ENCODE results near the gene SUSD4.
"Not testable (repeated sequence)": the region's sequence is repeated elsewhere in the genome, so short reads cannot be mapped to it uniquely, and the experiment has no call there.

Gene SUSD4

DNA sequence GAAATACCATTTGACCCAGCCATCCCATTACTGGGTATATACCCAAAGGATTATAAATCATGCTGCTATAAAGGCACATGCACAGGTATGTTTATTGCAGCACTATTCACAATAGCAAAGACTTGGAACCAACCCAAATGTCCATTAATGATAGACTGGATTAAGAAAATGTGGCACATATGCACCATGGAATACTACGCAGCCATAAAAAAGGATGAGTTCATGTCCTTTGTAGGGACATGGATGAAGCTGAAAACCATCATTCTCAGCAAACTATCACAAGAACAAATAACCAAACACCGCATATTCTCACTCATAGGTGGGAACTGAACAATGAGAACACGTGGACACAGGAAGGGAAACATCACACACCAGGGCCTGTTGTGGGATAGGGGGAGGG lies 80.3 kb downstream of the SUSD4 start:
- DNase-seq, result not testable (repeated sequence)

DNA sequence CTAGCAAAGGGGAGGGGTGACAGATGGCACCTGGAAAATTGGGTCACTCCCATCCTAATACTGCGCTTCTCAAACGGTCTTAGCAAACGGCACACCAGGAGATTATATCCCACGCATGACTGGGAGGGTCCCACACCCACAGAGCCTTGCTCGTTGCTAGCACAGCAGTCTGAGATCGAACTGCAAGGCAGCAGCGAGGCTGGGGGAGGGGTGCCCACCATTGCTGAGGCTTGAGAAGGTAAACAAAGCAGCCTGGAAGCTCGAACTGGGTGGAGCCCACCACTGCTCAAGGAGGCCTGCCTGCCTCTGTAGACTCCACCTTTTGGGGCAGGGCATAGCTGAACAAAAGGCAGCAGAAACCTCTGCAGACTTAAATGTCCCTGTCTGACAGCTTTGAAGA lies 85.7 kb downstream of the SUSD4 start:
- not testable (repeated sequence) for DNase-seq

DNA sequence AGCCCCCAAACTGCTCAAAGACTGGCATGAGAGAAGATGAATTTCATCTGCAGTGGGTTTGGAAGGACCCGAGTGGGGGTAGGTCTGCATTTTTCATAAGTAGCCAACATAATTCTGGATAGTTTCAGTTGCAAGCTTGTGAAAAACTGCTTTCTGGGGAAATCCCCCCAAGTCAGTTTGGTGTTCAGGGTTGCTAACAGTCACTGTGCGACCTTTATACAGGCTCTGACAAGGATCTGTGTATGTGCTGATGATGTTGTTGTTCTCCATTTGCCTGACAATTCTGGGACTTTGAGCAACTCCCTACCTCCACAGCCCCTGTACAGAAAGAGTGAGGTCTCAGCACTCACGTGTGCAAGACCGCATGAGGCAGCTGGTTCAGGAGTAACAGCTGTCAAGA lies 87.9 kb downstream of the SUSD4 start:
- DNase-seq, result no peak

DNA sequence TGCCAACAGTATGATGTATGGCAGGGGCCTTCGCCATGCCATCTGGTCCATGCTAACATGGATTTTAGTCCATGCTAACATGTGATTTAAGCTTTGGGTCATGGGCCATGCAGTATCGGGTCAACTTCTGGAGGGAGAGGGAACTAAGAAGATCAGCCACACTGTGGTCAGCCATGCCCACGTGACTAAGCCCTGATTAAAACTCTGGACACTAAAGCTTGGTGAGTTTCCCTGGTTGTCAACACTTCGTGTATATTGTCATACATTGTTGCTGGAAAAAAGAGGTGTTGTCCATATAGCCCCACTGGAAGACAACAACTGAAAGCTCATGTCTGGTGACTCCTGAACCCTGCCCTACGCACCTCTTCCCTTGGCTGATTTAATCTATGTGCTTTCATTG lies 90.5 kb downstream of the SUSD4 start:
- no peak for DNase-seq

DNA sequence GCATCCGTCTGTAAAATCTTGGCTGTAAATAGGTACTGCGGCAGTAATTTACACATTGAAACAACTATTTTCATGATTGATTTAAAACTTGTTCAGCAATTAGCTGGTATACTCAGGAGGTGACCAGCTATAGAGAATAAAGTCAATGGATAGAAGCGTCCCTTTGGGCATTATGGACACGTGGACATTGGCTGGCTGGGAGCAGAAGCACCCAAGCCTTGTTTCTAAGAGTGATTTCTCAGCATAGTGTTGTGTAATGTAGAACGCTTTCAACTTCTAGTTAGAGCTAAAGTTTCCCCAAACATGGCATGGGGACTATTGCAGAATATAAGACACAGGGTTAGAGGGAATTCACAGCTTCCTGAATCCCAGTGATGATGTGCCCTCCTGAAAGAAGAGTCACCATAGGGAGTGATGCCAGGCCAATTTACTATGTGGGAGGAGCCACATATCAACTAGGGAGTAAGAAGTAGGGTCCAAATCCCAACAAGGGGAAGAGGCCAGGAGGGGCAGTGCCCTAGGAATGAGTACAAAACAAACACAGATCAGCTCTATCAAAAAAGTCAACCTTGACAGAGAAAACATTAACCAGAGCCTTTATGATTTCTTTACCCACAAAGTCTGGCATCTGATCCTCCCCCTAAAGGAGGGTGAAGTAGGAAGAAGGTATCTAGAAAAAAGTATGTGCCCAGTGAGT lies 92.7 kb downstream of the SUSD4 start:
- no peak for DNase-seq

DNA sequence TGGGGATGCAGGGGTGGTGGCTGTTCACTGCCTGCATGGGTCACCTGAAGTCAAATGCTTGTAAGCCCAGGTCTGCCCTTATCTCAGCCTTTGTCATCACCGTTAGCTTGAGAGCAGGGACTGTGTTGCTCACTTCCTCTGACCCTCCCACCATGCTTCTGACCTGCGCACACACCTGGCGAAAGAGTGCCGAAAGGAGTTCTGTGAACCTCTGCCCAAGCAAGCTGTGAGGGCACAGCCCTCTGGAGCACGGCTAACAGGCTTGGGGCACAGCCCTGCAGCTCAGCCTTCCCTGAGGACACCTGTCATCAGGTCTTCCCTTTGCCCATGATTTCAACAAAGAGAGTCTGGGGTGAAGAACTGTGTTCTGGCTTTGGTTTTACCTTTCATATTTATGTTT lies 93.8 kb downstream of the SUSD4 start:
- DNase-seq, result no peak

DNA sequence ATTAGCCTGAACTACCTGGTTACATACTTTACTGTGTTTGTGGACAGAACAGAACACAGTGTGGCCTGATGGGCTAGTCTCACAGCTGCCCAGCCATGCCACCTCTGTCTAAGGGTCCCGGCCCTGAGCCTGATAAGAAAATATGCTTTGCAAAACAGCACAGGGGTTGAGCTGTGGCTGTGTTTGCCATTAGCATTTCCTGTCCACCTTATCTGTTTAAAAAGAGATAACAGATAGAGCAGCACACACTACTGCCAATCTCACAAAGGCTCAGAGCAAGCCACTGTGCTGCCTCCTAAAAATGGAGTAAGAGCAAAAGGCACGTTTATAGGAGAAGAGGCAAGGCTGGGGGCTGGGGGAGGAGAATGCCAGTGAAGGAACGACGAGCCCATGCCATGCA lies 95.0 kb downstream of the SUSD4 start:
- no peak for DNase-seq

DNA sequence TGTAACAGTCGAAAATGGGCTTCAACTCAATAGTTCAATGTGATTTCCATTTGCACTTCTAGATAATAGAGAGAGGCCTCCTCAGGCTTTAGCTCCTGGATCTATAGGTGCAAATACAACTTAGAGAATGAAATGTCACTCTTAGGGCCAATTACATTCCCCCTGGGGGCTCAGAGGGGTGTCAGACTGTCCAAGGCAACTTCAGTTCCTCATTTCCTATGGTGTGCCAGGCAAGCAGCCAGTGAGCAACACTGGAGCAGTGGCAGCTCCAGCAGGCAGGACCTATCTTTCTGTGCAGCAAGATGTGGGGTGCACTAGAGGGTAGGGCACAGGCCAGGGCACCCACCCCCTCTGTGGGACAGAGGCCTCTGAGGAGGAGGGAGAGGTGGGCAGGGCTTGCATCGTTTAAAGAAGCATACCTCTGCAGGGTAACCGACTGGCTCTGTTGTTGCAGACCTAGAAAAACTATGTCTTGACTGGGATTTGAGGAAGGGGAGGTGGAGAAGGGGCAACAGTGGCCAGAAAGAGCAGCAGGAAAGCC lies 97.3 kb downstream of the SUSD4 start:
- DNase-seq, result no peak

DNA sequence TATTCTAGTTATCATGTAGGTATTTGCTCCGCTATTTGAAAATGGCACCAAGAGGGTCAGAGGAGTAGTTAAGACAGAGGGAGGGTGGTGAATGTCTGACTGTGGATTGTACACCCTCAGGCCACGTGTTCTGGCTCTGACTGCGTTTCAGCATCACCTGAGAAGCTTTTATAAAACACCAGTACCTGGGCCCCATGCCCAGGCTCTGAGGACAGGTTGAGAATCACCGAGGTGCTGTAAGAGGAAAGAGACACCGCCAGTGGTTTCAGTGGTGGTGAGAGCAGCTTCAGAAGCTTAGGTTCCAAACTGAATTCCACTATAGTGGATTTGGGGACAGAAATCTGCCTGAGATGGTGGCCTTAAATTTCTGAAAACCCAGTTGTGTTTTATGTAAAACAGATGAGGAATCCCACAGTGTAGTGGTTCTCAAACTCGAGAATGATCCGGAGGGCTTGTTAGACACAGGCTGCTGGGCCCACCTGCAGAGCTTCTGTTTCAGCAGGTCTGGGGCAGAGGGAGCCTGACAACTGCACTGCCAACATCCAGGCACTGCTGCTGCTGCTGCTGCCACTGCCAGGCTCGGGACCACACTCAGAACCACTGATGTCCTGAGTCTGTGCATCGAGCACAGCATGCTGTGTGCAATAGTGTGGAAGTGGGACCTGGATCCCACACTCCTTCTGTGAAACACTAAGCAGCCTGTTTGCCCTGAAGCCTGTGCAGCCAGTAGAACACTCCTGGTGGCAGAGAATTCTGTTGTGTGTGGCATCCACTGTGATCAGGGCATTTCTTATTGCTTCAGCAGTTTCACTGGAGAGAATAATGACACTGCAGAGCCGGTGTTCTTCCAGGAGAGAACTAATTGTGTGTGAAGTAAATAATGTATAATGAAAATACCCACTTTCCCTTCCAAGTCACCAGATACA lies 98.7 kb downstream of the SUSD4 start:
- DNase-seq, result peak; percentile 43

DNA sequence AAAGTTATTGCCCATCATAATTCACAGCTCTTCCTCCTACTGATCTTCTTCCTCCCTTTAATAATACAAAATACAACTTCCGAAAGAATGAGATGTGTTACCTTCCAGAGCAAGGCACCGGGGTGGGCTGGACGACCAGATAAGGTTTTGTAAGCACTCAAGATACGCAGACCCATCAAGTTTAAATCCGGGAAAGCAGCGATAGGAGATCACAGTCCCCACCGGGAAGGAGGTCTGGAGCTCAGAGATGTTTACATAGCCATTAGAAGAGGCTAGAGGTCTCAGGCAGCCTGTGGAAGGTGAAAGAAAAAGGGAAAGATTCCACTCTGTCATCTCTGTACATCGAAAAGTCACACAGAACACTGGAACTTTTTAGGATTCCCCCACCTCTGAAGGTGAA lies 99.4 kb downstream of the SUSD4 start:
- no peak for DNase-seq

DNA sequence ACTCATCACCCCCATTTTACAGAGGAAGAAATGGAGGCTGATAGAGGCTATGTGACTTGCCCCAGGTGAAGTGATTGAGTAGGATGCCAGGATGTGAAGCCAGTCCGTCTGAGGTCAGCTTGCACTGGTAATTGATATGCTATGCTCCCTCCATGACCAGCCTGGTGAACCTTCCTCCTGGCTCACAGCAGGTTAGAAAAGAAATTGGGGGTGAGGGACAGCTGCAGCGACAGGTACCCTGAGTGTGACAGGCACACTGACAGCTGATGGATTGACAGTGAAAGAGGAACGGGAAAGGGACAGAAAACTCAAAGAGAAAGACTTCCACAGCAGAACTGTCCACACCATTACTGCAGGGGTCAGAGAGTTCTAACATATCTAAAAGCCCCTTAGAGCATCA lies 102.1 kb downstream of the SUSD4 start:
- DNase-seq, result no peak

DNA sequence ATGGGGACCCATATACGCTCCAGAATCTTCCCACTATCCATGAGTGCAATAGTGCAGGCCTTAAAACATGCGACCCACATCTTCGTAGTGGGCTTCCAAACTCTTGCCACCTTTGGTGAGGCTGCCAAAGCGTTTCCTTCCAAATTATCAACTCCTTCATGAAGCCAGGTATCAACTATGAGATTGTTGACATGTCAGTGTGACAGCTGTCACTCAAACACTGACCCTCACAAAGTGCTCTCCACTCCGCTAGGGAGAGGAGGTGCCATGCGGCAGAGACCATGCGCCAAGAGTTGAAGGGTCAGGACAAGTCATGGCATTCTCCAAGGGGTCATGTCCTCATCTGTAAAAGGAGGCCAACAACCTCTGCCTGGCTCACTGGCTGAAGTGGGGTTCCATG lies 103.3 kb downstream of the SUSD4 start:
- no peak for DNase-seq

DNA sequence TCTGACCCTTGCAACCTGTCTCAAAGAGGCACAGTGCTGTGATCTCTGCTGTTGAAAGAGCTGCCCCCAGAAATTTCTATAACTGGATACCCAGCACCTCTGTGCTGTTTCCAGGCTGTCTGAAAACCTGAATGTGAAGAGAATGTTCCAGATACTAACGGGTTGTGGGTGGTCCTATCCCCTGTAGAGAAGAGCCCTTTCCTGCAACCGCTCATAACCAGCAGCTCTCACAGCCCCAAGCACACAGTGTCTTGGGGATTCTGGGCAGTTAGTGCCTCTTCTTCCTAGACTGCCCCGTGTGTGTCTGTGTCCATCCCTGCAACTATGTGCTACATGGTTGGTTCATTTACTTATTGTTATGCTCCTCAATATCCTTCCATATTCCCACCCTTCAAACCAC lies 104.5 kb downstream of the SUSD4 start:
- DNase-seq, result no peak

DNA sequence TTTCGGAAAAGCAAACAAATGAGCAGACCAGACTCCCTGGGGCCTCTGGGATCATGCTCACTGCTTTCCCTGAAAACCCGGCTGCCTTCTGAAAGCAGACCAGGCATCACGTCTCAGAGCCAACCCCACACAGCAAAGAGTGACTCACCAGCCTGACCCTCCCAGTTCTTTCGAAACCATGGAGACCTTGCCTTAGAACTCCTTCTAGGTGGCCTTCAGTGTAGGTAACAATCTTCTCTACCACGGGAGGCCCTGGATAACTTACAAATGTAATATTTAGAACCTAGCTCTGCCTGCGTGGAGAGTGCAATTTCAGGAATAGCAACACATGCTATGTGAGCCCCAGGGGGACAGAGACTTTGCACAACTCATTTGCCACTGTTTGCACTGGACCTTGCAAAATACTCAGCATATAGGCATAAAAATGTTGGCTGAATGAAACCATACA lies 105.2 kb downstream of the SUSD4 start:
- DNase-seq, result no peak

DNA sequence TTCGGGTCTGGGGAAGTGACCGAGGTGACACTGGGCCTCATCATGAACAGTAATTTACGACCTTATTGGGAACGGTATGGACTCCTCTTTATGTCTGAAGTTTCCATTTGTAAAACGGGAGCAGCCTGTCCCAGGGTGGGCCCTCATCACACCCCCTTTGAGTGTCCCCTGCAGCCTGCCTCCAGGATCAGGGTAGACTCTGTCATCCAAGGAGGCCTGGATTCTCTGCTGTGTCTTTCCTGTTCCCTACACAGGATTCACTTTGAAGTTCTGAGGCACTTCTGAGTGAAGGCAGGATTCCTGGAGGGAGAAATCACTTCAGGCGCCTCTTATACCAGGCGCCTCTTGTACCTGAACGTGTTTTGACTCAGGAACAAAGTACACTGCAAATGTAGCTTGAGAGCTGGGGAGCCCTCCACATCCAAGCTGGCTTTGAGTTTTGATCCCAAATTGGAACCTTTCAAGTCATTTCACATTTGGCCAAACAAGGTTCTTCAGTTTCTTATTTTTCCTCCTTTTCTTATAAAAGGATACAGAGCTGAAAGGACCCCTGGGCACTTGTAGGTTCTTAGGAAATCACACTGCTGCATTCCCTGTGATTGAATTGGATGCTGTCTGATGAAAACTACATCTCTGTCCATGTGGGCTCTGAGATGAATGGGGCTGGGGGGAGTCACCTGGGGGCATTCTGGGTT lies 106.0 kb downstream of the SUSD4 start:
- no peak for DNase-seq

DNA sequence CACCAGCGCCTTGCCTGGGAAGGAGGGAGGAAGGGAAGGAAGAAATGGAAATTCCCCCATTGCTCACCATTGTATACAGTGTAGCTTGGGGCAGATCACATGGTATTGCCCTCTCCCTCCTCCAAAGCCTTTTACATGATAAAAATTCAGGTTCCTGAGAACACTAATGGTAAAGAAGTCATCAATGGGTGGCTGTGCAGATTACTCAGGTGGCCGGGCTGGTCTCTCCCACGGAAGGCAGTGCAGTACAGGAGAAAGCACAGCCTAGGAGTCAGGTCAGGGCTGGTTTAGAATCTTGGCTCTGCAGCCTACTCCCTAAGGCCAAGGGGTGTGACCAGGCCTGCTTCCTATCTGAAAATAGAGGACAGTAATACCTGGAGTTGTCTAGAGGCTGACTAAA lies 107.9 kb downstream of the SUSD4 start:
- no peak for DNase-seq

DNA sequence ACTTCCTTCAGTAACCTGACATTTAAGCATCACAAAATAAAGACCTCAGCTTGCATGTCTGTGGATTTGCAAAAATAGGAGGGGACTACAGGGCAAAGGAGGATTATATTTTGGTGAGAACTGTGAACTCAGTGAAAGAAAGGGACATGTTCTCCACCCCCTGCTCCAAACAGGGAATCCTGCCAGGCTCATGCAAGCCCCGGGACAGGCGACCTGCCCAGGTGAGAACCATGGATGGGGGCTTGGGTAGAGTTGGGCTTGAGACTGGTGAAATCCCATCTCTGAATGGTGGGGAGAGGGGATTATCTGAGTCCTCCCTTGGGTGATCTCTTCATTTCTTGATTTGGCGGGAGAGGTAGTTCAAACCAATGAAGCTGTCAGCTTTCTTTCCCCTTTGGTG lies 110.1 kb downstream of the SUSD4 start:
- no peak for DNase-seq

DNA sequence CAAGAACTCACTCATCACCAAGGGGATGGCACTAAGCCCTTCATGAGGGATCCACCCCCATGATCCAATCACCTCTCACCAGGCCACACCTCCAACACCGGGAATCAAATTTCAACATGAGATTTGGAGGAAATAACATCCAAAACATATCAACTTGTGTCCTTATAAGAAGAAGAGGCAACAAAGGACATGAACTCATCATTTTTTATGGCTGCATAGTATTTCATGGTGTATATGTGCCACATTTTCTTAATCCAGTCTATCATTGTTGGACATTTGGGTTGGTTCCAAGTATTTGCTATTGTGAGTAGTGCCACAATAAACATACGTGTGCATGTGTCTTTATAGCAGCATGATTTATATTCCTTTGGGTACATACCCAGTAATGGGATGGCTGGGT lies 112.6 kb downstream of the SUSD4 start:
- DNase-seq, result not testable (repeated sequence)

DNA sequence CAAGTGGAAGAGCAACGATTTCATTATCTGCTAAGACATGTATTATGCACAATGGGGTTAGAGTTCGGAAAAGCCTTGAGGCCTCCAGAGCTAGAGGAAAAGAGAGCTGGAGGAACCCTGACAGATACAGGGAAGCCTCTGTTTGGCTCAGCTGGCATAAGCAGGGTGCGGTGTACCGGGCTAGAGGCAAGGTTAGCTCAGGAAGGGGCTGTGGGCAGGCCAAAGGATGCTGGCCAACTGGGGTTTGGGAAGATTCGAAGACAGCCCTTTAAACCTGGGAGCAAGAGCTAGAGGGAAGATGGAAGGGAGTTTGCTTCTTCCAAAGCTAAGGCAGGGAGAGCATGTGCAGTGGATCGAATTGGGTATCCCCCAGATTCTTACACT lies 113.4 kb downstream of the SUSD4 start:
- no peak for DNase-seq

DNA sequence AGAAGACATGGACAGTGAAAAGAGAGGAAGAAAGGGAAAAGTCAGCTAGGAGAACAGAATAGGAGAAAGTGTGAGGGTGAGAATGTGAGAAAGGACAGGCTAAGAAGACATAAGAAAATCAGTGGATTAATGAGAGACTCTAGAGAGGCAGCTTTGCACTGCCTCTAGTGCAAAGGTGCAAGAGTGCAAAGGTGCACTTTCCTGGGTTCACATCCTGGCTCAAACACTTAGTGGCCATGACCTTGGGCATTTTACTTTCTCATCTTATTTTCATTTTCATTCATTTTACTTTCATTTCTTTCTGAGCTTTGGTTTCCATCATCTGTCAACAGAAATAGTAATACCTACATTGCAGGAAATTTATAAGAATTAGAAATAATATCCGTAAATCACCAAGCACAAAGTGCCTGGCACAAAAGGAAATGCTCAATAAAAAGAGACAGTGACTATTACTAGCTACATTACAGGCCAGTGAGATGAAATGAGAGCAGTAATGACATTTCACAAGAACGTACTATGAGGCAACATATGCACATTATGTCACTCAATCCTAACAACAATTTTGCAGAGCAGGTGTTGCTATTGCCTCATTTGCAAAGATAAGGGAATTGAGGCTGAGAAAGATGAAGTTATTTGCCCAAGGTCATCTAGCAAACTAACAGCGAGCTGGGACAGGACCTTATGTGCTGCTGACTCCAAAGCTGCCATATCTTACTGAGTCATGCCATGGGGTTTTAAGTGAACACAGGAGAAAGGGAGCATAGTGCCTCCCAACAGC lies 113.9 kb downstream of the SUSD4 start:
- DNase-seq, result no peak

DNA sequence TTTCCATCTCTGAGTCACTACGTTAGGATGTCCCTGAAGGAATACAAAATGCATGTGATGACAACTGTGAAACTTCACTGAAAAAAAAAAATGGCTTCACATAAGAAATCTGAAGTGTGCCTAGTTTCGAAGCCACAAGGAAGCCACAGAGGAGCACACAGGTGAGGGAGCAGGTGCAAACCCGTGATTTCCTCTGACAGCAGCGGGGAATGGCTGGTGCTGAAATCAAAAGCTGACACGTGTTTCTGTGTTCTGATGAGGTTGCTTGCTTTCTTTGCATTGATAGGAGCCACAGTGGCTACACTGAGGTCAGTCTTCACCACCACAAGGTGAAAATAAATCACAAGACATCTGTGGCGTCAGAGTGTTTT lies 115.2 kb downstream of the SUSD4 start:
- DNase-seq, result peak; percentile 87

DNA sequence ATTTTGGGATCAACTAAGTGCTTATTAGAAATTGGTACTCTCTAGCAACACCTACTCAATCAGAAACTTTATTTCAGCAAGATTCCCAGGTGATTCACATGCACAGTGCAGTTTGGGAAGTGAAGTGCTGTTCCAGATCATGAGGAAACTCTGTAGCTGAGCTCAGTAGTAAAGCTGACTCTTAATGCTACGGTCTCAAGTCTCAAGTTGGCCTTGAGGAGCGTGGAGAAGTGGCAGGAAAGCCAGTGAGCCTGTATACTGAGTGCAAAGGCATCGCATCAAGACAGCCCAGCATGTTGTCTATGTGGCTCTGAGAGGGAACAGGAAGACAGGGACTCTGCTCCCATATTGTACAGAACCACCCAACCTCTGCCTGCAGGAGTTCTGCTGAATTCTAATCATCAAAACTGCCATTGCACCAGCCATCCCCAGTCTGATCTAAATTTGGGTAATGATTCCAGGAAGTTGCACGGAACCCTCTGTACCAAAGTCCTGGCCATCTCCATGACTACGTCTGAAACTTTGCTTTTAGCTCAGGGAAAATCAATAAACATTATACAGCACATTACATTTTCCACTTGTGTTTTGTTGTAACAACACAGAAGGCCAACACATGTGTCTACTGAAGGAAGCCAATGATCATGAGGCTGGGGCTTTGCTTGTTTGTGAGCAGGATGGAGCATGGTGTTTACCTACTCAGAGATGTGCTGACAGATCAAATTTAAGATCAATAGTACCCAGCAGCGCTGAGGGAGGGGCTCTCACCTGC lies 115.8 kb downstream of the SUSD4 start:
- DNase-seq, result no peak

All from RPMI8226 (cell line).